ENCODE results near the gene BOK. TPM values are rescaled to one million over a fixed set of nuclear protein-coding genes. Genes with fewer than 3 reads are reported as not detected.

The BOK gene
- total RNA-seq, 5 donors from 2014 or later (not counting 1 experiment from before 2014, with no cell fraction given): 0.20 to 0.89 (median 0.35) TPM; not detected in 2

DNA sequence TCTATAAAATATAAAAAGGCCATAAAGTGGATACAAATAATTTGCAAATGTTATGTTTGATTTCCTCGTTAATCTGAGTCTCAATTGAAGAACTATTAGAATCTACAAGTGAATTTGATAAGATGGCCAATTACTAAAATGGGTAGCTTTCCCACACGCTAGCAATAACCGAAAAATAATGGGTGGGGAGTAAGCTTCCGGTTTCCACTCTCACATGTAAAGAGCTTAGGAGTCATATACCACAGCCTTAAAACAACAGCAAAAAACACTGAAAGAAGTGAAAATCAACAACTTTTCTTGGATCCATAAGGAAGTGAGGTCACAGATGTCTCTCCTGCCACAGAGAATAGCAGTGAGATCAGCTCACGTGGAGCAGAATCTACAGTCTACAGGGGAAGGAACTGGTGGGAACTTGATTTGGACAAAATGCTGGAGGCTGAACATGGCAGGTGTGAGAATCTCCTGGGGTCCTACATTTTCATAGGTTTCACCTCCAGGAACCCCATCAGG lies 59.8 kb downstream of the BOK start:
- Mint-ChIP-seq H3K4me1 (peaks cover 31 to 52% (median 34%) of the 10 kb centered on the region in 3 donors), H3K4me3 (peak overlapping the region; percentile 55 to 86 (median 79)), H3K27me3 (no peaks in the 10 kb centered on the region), H3K9me3 (no peaks in the 10 kb centered on the region), H3K36me3 (peaks cover 11% of the 10 kb centered on the region), H3K27ac (peak overlapping the region; percentile 95)
- CTCF ChIA-PET: no interaction called here
- no peak for DNase-seq
- no peak for ATAC-seq (replicated peaks in 1 of 4)
- peak overlapping the region; percentile 68 for H3K27ac ChIP-seq (ENCODE audit: low read length)
- 80% methylated on average over 1 of the region's 5 CpGs for WGBS (ENCODE audit: insufficient coverage)
- peaks cover 8 to 25% of the 10 kb centered on the region in 2 experiments for H3K4me1 ChIP-seq (ENCODE audit: control insufficient read depth in 1 of 2, extremely low read depth in 1 of 2, insufficient read depth in 2 of 2, low read length in 2 of 2)
- H3K36me3 ChIP-seq (ENCODE audit: control insufficient read depth in 2 of 2, extremely low read depth in 1 of 2, insufficient read depth in 1 of 2, low read length in 1 of 2): peaks cover 0 to 2% of the 10 kb centered on the region in 2 donors
- POLR2A ChIA-PET: interaction anchor here in 1 of 2 donors (1.3 kb wide), 1 partner anchor 19 kb away, joined by 4 read pairs; the partner anchor contains the start of gene ATG4B
- H3K4me3 ChIP-seq (ENCODE audit: control insufficient read depth in 1 of 2, extremely low read depth in 1 of 2, low read length in 1 of 2): no peak overlapping the region
- H3K9me3 ChIP-seq: no peaks in the 10 kb centered on the region
- no peaks in the 10 kb centered on the region for H3K27me3 ChIP-seq (replicated peaks in 1 of 2; ENCODE audit: control insufficient read depth in 2 of 2, extremely low read depth in 1 of 2, insufficient read depth in 2 of 2, low read length in 1 of 2)

DNA sequence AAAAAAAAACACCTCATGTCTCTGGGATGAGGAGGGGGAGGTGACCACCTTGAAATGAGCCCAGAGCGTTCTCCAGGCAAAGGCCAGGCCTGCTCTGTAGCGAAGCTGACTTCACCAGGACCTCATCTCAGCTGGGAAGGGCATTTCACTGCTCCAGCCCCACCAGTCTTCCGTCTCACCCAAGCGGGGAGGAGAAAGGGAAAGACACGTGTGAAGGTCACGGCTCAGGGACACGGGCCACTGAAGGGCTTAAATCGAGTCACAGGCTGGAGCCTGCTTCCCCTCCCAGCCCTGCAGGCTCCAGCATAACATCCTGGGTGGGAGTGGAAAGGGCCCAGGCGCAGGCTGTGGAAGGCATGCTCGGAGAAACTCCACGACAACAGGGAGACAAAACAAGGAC lies 60.3 kb downstream of the BOK start:
- Histone ChIP-seq H3K9me3 (no peaks in the 10 kb centered on the region), H3K27ac (ENCODE audit: low read length) (no peak overlapping the region), H3K27me3 (replicated peaks in 1 of 2; ENCODE audit: control insufficient read depth in 2 of 2, extremely low read depth in 1 of 2, insufficient read depth in 2 of 2, low read length in 1 of 2) (no peaks in the 10 kb centered on the region), H3K4me3 (ENCODE audit: control insufficient read depth in 1 of 2, extremely low read depth in 1 of 2, low read length in 1 of 2) (no peak overlapping the region), H3K36me3 (ENCODE audit: control insufficient read depth in 2 of 2, extremely low read depth in 1 of 2, insufficient read depth in 1 of 2, low read length in 1 of 2) (peaks cover 0 to 2% of the 10 kb centered on the region in 2 donors), H3K4me1 (ENCODE audit: control insufficient read depth in 1 of 2, extremely low read depth in 1 of 2, insufficient read depth in 2 of 2, low read length in 2 of 2) (peaks cover 8 to 25% of the 10 kb centered on the region in 2 experiments)
- H3K9me3 Mint-ChIP-seq: no peaks in the 10 kb centered on the region
- ChIA-PET POLR2A (interaction anchor here in 1 of 2 donors (1.3 kb wide), 1 partner anchor 19 kb away, joined by 4 read pairs; the partner anchor contains the start of gene ATG4B), CTCF (no interaction called here)
- H3K4me1 Mint-ChIP-seq: peaks cover 31 to 52% (median 34%) of the 10 kb centered on the region in 3 donors
- WGBS (ENCODE audit: insufficient coverage): 100% methylated on average over 6 of the region's 11 CpGs
- H3K4me3 Mint-ChIP-seq: peak overlapping the region in 1 of 3 donors; percentile 79
- DNase-seq (no peak), ATAC-seq (replicated peaks in 1 of 4) (no peak)
- peak overlapping the region in 1 of 2 donors; percentile 95 for H3K27ac Mint-ChIP-seq
- H3K36me3 Mint-ChIP-seq: peaks cover 11% of the 10 kb centered on the region
- H3K27me3 Mint-ChIP-seq: no peaks in the 10 kb centered on the region

DNA sequence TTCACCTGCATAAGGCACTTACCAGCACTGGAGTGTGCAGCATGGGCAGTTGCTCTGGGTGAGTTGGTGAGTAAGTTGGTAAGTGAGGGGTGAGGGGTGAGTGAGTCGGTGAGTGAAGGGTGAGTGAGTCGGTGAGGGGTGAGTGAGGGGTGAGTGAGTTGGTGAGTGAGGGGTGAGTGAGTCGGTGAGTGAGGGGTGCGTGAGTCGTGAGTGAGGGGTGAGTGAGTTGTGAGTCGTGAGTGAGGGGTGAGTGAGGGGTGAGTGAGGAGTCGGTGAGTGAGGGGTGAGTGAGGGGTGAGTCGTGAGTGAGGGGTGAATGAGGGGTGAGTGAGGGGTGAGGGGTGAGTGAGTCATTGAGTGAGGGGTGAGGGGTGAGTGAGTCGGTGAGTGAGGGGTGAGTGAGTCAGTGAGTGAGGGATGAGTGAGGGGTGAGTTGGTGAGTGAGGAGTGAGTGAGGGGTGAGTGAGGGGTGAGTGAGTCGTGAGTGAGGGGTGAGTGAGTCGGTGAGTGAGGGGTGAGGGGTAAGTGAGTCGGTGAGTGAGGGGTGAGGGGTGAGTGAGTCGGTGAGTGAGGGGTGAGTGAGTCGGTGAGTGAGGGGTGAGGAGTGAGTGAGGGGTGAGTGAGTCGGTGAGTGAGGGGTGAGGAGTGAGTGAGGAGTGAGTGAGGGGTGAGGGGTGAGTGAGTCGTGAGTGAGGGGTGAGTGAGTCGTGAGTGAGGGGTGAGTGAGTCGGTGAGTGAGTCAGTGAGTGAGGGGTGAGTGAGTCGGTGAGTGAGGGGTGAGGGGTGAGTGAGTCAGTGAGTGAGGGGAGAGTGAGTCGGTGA lies 61.3 kb downstream of the BOK start:
- peaks cover 0 to 2% of the 10 kb centered on the region in 2 donors for H3K36me3 ChIP-seq (ENCODE audit: control insufficient read depth in 2 of 2, extremely low read depth in 1 of 2, insufficient read depth in 1 of 2, low read length in 1 of 2)
- H3K27me3 ChIP-seq (replicated peaks in 1 of 2; ENCODE audit: control insufficient read depth in 2 of 2, extremely low read depth in 1 of 2, insufficient read depth in 2 of 2, low read length in 1 of 2): no peaks in the 10 kb centered on the region
- ChIA-PET CTCF (no interaction called here), POLR2A (interaction anchor here in 1 of 2 donors (0.5 kb wide), 1 partner anchor 16 kb away, joined by 4 read pairs; no protein-coding TSS in a partner anchor)
- no peak overlapping the region for H3K27ac ChIP-seq (ENCODE audit: low read length)
- H3K4me3 ChIP-seq (ENCODE audit: control insufficient read depth in 1 of 2, extremely low read depth in 1 of 2, low read length in 1 of 2): no peak overlapping the region
- peaks cover 8 to 25% of the 10 kb centered on the region in 2 experiments for H3K4me1 ChIP-seq (ENCODE audit: control insufficient read depth in 1 of 2, extremely low read depth in 1 of 2, insufficient read depth in 2 of 2, low read length in 2 of 2)
- peaks cover 31 to 51% (median 34%) of the 10 kb centered on the region in 3 donors for H3K4me1 Mint-ChIP-seq
- H3K9me3 Mint-ChIP-seq: no peaks in the 10 kb centered on the region
- DNase-seq (no peak), ATAC-seq (replicated peaks in 1 of 4) (no peak)
- no peak overlapping the region for H3K4me3 Mint-ChIP-seq
- no peaks in the 10 kb centered on the region for H3K27me3 Mint-ChIP-seq
- H3K9me3 ChIP-seq: no peaks in the 10 kb centered on the region
- H3K27ac Mint-ChIP-seq: peak overlapping the region in 1 of 2 donors; percentile 52
- WGBS (ENCODE audit: insufficient coverage): 70% methylated on average over 20 of the region's 20 CpGs
- H3K36me3 Mint-ChIP-seq: peaks cover 11% of the 10 kb centered on the region

DNA sequence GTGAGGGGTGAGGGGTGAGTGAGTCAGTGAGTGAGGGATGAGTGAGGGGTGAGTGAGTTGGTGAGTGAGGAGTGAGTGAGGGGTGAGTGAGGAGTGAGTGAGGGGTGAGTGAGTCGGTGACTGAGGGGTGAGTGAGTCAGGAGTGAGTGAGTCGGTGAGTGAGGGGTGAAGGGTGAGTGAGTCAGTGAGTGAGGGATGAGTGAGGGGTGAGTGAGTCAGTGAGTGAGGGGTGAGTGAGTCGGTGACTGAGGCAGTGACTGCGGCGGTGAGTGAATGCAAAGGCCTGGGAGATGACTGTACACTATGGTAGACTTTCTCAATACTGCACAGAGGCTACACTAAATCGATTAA lies 61.8 kb downstream of the BOK start:
- Mint-ChIP-seq H3K9me3 (no peaks in the 10 kb centered on the region), H3K27ac (peak overlapping the region; percentile 17 to 46), H3K36me3 (peaks cover 11% of the 10 kb centered on the region), H3K4me1 (peaks cover 31 to 46% (median 34%) of the 10 kb centered on the region in 3 donors), H3K27me3 (no peaks in the 10 kb centered on the region), H3K4me3 (no peak overlapping the region)
- WGBS (ENCODE audit: insufficient coverage): 31% methylated on average over 2 of the region's 6 CpGs
- Histone ChIP-seq H3K4me1 (ENCODE audit: control insufficient read depth in 1 of 2, extremely low read depth in 1 of 2, insufficient read depth in 2 of 2, low read length in 2 of 2) (peaks cover 8 to 25% of the 10 kb centered on the region in 2 experiments), H3K27ac (ENCODE audit: low read length) (no peak overlapping the region), H3K9me3 (no peaks in the 10 kb centered on the region), H3K27me3 (replicated peaks in 1 of 2; ENCODE audit: control insufficient read depth in 2 of 2, extremely low read depth in 1 of 2, insufficient read depth in 2 of 2, low read length in 1 of 2) (no peaks in the 10 kb centered on the region), H3K4me3 (ENCODE audit: control insufficient read depth in 1 of 2, extremely low read depth in 1 of 2, low read length in 1 of 2) (no peak overlapping the region), H3K36me3 (ENCODE audit: control insufficient read depth in 2 of 2, extremely low read depth in 1 of 2, insufficient read depth in 1 of 2, low read length in 1 of 2) (peaks cover 0 to 2% of the 10 kb centered on the region in 2 donors)
- POLR2A ChIA-PET: interaction anchor here in 1 of 2 donors (0.5 kb wide), 1 partner anchor 16 kb away, joined by 4 read pairs; no protein-coding TSS in a partner anchor
- DNase-seq (no peak), ATAC-seq (replicated peaks in 1 of 4) (no peak)
- CTCF ChIA-PET: no interaction called here

Other genes starting within 250 kb of the BOK start
- 100 to 1,000 TPM; 130 to 184 (median 148) TPM for gene HDLBP, start 243.1 kb upstream of the BOK start, total RNA-seq
- 100 to 1,000 TPM; 182 to 209 (median 189) TPM for gene SEPTIN2, start 242.8 kb upstream of the BOK start, total RNA-seq
- 10 to 100 TPM; 15.8 to 27.5 (median 18.5) TPM for gene FARP2, start 202.5 kb upstream of the BOK start, total RNA-seq
- 100 to 1,000 TPM; 113 to 199 (median 193) TPM for gene STK25, start 50.2 kb upstream of the BOK start, total RNA-seq
- 10 to 100 TPM; 27.3 to 34.5 (median 29.7) TPM for gene THAP4, start 78.4 kb downstream of the BOK start, total RNA-seq
- gene ATG4B, start 78.9 kb downstream of the BOK start, total RNA-seq: 100 to 1,000 TPM in 4 of 5 donors, 10 to 100 TPM in 1; 98.4 to 127 (median 108) TPM
- 10 to 100 TPM; 11.6 to 23.6 (median 18.2) TPM for gene DTYMK, start 128.1 kb downstream of the BOK start, total RNA-seq
- 10 to 100 TPM; 63.0 to 98.0 (median 77.4) TPM for gene ING5, start 143.3 kb downstream of the BOK start, total RNA-seq
- 10 to 100 TPM; 48.6 to 58.3 (median 54.0) TPM for gene D2HGDH, start 175.9 kb downstream of the BOK start, total RNA-seq
- gene GAL3ST2, start 218.1 kb downstream of the BOK start, total RNA-seq: 1 to 10 TPM in 1 of 5 donors, under 1 TPM in 1, not detected in 3; 0.80 to 1.4 TPM